ENCODE results near the gene ARHGAP21. TPM values are rescaled to one million over a fixed set of nuclear protein-coding genes. Genes with fewer than 3 reads are reported as not detected.
"Not testable (repeated sequence)": the region's sequence is repeated elsewhere in the genome, so short reads cannot be mapped to it uniquely, and the experiment has no call there.

Gene ARHGAP21
- total and polyA plus RNA-seq, 2 donors (not counting 1 experiment from before 2014, with no cell fraction given), result 5.3 to 25.5 TPM

GRCh38 chr10:24664991-24665390, 58.7 kb downstream of the ARHGAP21 start:
- H3K4me1 Mint-ChIP-seq, result no peaks in the 10 kb centered on the region
- H3K9me3 Mint-ChIP-seq (ENCODE audit: insufficient read depth), result no peaks in the 10 kb centered on the region
- ChIA-PET POLR2A (no interaction called here), CTCF (no interaction called here)
- DNase-seq (no peak), ATAC-seq (ENCODE audit: low read depth) (no peak)
- Histone ChIP-seq H3K4me3 (ENCODE audit: control extremely low read depth in 1 of 5, extremely low read depth in 1 of 5, insufficient read depth in 1 of 5, low read depth in 2 of 5, low read length in 4 of 5) (no peak overlapping the region), H3K79me2 (ENCODE audit: control insufficient read depth, insufficient read depth, low read length) (no peaks in the 10 kb centered on the region), H4K20me1 (ENCODE audit: control insufficient read depth, insufficient read depth, low read length, poor library complexity, severe bottlenecking) (no peaks in the 10 kb centered on the region), H3K36me3 (replicated peaks in 1 of 2; ENCODE audit: control extremely low read depth in 1 of 2, control insufficient read depth in 1 of 2, extremely low read depth in 1 of 2, insufficient read depth in 2 of 2, low read length in 1 of 2) (no peaks in the 10 kb centered on the region), H3K9me3 (ENCODE audit: control extremely low read depth in 1 of 3, control insufficient read depth in 2 of 3, insufficient read depth in 1 of 3, low read length in 2 of 3) (no peaks in the 10 kb centered on the region), H3K9ac (ENCODE audit: low read length) (no peak overlapping the region), H3K4me1 (ENCODE audit: control insufficient read depth in 2 of 2, insufficient read depth in 2 of 2, low read length in 2 of 2) (no peaks in the 10 kb centered on the region), H2AFZ (ENCODE audit: insufficient read depth, low read depth, low read length, poor library complexity, severe bottlenecking) (no peak overlapping the region), H3K27ac (ENCODE audit: low read length in 2 of 2) (no peak overlapping the region), H3K4me2 (replicated peaks; ENCODE audit: low read depth, low read length, poor library complexity, severe bottlenecking) (no peak overlapping the region), H3K27me3 (replicated peaks in 1 of 4; ENCODE audit: control extremely low read depth in 1 of 4, control insufficient read depth in 3 of 4, insufficient read depth in 4 of 4, low read length in 3 of 4) (no peaks in the 10 kb centered on the region)
- no peak for TF ChIP-seq EZH2 (IDR thresholded peaks at IDR 0.05; ENCODE audit: borderline replicate concordance, insufficient read depth, low read depth, low read length, poor library complexity, severe bottlenecking)
- TF ChIP-seq, protein P1, sequence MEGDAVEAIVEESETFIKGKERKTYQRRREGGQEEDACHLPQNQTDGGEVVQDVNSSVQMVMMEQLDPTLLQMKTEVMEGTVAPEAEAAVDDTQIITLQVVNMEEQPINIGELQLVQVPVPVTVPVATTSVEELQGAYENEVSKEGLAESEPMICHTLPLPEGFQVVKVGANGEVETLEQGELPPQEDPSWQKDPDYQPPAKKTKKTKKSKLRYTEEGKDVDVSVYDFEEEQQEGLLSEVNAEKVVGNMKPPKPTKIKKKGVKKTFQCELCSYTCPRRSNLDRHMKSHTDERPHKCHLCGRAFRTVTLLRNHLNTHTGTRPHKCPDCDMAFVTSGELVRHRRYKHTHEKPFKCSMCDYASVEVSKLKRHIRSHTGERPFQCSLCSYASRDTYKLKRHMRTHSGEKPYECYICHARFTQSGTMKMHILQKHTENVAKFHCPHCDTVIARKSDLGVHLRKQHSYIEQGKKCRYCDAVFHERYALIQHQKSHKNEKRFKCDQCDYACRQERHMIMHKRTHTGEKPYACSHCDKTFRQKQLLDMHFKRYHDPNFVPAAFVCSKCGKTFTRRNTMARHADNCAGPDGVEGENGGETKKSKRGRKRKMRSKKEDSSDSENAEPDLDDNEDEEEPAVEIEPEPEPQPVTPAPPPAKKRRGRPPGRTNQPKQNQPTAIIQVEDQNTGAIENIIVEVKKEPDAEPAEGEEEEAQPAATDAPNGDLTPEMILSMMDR (IDR thresholded peaks at IDR 0.05), result no peak
- WGBS (ENCODE audit: insufficient coverage), result no CpG with 5 or more reads among the region's 1 CpG
- no peak overlapping the region for H3K4me3 Mint-ChIP-seq
- H3K27ac Mint-ChIP-seq, result no peak overlapping the region
- no peaks in the 10 kb centered on the region for H3K27me3 Mint-ChIP-seq
- intact Hi-C loops (cut with micrococcal nuclease), result no loop called here

DNA sequence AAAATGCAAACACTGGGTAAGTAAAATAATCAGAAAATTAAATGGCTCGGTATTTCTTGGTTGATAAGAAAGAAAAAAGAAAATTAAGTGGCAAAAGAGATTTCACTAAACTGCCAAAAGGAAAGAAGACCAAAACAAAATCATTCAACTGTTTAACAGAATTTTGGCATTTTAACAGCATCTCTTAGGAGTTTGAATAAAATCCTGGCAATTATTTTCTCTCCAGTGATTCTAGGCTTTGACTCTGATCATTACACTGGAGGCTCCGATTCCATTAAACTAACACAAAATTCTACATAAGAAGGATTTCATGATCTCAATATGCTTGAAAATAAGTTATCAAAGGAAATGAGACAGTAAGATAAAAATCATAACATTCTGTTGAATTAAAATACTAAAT, 62.3 kb downstream of the ARHGAP21 start:
- WGBS (ENCODE audit: insufficient coverage), result no CpG with 5 or more reads among the region's 2 CpGs
- H3K27me3 ChIP-seq (replicated peaks in 1 of 4; ENCODE audit: control extremely low read depth in 1 of 4, control insufficient read depth in 3 of 4, insufficient read depth in 4 of 4, low read length in 3 of 4), result no peaks in the 10 kb centered on the region
- H3K9ac ChIP-seq (ENCODE audit: low read length), result no peak overlapping the region
- no peak overlapping the region for H3K4me2 ChIP-seq (replicated peaks; ENCODE audit: low read depth, low read length, poor library complexity, severe bottlenecking)
- POLR2A ChIA-PET, result no interaction called here
- H3K4me1 Mint-ChIP-seq, result no peaks in the 10 kb centered on the region
- no peaks in the 10 kb centered on the region for H3K27me3 Mint-ChIP-seq
- H3K27ac Mint-ChIP-seq, result no peak overlapping the region
- no peak overlapping the region for H3K4me3 ChIP-seq (ENCODE audit: control extremely low read depth in 1 of 5, extremely low read depth in 1 of 5, insufficient read depth in 1 of 5, low read depth in 2 of 5, low read length in 4 of 5)
- intact Hi-C loops (cut with micrococcal nuclease), result no loop called here
- no peaks in the 10 kb centered on the region for H4K20me1 ChIP-seq (ENCODE audit: control insufficient read depth, insufficient read depth, low read length, poor library complexity, severe bottlenecking)
- H3K9me3 Mint-ChIP-seq (ENCODE audit: insufficient read depth), result no peaks in the 10 kb centered on the region
- CTCF ChIA-PET, result no interaction called here
- H3K4me1 ChIP-seq (ENCODE audit: control insufficient read depth in 2 of 2, insufficient read depth in 2 of 2, low read length in 2 of 2), result no peaks in the 10 kb centered on the region
- H3K9me3 ChIP-seq (ENCODE audit: control extremely low read depth in 1 of 3, control insufficient read depth in 2 of 3, insufficient read depth in 1 of 3, low read length in 2 of 3), result no peaks in the 10 kb centered on the region
- H3K27ac ChIP-seq (ENCODE audit: low read length in 2 of 2), result no peak overlapping the region
- H3K36me3 ChIP-seq (replicated peaks in 1 of 2; ENCODE audit: control extremely low read depth in 1 of 2, control insufficient read depth in 1 of 2, extremely low read depth in 1 of 2, insufficient read depth in 2 of 2, low read length in 1 of 2), result no peaks in the 10 kb centered on the region
- DNase-seq (no peak), ATAC-seq (ENCODE audit: low read depth) (no peak)
- H2AFZ ChIP-seq (ENCODE audit: insufficient read depth, low read depth, low read length, poor library complexity, severe bottlenecking), result no peak overlapping the region
- no peaks in the 10 kb centered on the region for H3K79me2 ChIP-seq (ENCODE audit: control insufficient read depth, insufficient read depth, low read length)
- no peak for TF ChIP-seq EZH2 (IDR thresholded peaks at IDR 0.05; ENCODE audit: borderline replicate concordance, insufficient read depth, low read depth, low read length, poor library complexity, severe bottlenecking)
- TF ChIP-seq, protein P1 (IDR thresholded peaks at IDR 0.05), result no peak
- no peak overlapping the region for H3K4me3 Mint-ChIP-seq

DNA sequence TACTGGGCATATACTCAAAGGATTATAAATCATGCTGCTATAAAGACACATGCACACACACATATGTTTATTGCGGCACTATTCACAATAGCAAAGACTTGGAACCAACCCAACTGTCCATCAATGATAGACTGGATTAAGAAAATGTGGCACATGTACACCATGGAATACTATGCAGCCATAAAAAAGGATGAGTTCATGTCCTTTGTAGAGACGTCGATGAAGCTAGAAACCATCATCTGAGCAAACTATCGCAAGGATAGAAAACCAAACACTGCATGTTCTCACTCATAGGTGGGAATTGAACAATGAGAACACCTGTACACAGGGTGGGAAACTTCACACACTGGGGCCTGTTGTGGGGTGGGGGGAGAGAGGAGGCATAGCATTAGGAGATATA, 65.4 kb downstream of the ARHGAP21 start:
- H3K4me1 ChIP-seq (ENCODE audit: control insufficient read depth in 2 of 2, insufficient read depth in 2 of 2, low read length in 2 of 2); ATAC-seq (ENCODE audit: low read depth); H3K27ac Mint-ChIP-seq; H3K79me2 ChIP-seq (ENCODE audit: control insufficient read depth, insufficient read depth, low read length); H3K4me1 Mint-ChIP-seq; H3K36me3 ChIP-seq (replicated peaks in 1 of 2; ENCODE audit: control extremely low read depth in 1 of 2, control insufficient read depth in 1 of 2, extremely low read depth in 1 of 2, insufficient read depth in 2 of 2, low read length in 1 of 2); intact Hi-C loops (cut with micrococcal nuclease); H3K4me3 ChIP-seq (ENCODE audit: control extremely low read depth in 1 of 5, extremely low read depth in 1 of 5, insufficient read depth in 1 of 5, low read depth in 2 of 5, low read length in 4 of 5); H3K27me3 ChIP-seq (replicated peaks in 1 of 4; ENCODE audit: control extremely low read depth in 1 of 4, control insufficient read depth in 3 of 4, insufficient read depth in 4 of 4, low read length in 3 of 4); H4K20me1 ChIP-seq (ENCODE audit: control insufficient read depth, insufficient read depth, low read length, poor library complexity, severe bottlenecking); H3K9me3 ChIP-seq (ENCODE audit: control extremely low read depth in 1 of 3, control insufficient read depth in 2 of 3, insufficient read depth in 1 of 3, low read length in 2 of 3); H2AFZ ChIP-seq (ENCODE audit: insufficient read depth, low read depth, low read length, poor library complexity, severe bottlenecking); CTCF ChIA-PET; H3K27ac ChIP-seq (ENCODE audit: low read length in 2 of 2); POLR2A ChIA-PET; H3K4me2 ChIP-seq (replicated peaks; ENCODE audit: low read depth, low read length, poor library complexity, severe bottlenecking); DNase-seq; H3K9me3 Mint-ChIP-seq (ENCODE audit: insufficient read depth); H3K4me3 Mint-ChIP-seq; H3K9ac ChIP-seq (ENCODE audit: low read length); H3K27me3 Mint-ChIP-seq: not testable (repeated sequence)
- WGBS (ENCODE audit: insufficient coverage), result 100% methylated on average over 3 of the region's 4 CpGs

Data from B cell (primary cell).